Ishikawa (cell line): ENCODE measurements around the gene MLKL.

Source experiments
- CEBPB ChIP-seq: IDR thresholded peaks from 2 replicates; pipeline ENCODE4 v1.6.1; 2012
- CREB1 ChIP-seq: IDR thresholded peaks from 2 replicates; pipeline ENCODE4 v1.6.1; 2012; ENCODE audit warnings: low read depth
- EP300 ChIP-seq: IDR thresholded peaks from 2 replicates; pipeline ENCODE4 v1.6.1; 2012; ENCODE audit warnings: borderline replicate concordance
- FOXM1 ChIP-seq: IDR thresholded peaks from 2 replicates; pipeline ENCODE4 v1.6.1; 2012; ENCODE audit warnings: low read depth, borderline replicate concordance
- NFIC ChIP-seq: IDR thresholded peaks from 2 replicates; pipeline ENCODE4 v1.6.1; 2012
- RAD21 ChIP-seq: IDR thresholded peaks from 2 replicates; pipeline ENCODE4 v1.6.1; 2012; ENCODE audit warnings: low read depth
- REST ChIP-seq: IDR thresholded peaks from 2 replicates; pipeline ENCODE4 v1.6.1; 2012; ENCODE audit warnings: low read depth, mild to moderate bottlenecking
- TAF1 ChIP-seq: IDR thresholded peaks from 2 replicates; pipeline ENCODE4 v1.6.1; 2012; ENCODE audit warnings: low read depth, mild to moderate bottlenecking
- TCF12 ChIP-seq: IDR thresholded peaks from 2 replicates; pipeline ENCODE4 v1.6.1; 2012; ENCODE audit warnings: low read depth
- TEAD4 ChIP-seq: IDR thresholded peaks from 2 replicates; pipeline ENCODE4 v1.6.1; 2012
- YY1 ChIP-seq: IDR thresholded peaks from 2 replicates; pipeline ENCODE4 v1.6.1; 2012; ENCODE audit warnings: low read depth
- ZBTB7A ChIP-seq: IDR thresholded peaks from 2 replicates; pipeline ENCODE4 v1.6.1; 2012; ENCODE audit warnings: low read depth
- TF ChIP-seq, protein P1 (sequence below): IDR thresholded peaks from 2 replicates; pipeline ENCODE4 v1.6.1; 2012
- TF ChIP-seq, protein P2 (sequence below): IDR thresholded peaks from 2 replicates; pipeline ENCODE4 v1.6.1; 2012

Gene MLKL

DNA sequence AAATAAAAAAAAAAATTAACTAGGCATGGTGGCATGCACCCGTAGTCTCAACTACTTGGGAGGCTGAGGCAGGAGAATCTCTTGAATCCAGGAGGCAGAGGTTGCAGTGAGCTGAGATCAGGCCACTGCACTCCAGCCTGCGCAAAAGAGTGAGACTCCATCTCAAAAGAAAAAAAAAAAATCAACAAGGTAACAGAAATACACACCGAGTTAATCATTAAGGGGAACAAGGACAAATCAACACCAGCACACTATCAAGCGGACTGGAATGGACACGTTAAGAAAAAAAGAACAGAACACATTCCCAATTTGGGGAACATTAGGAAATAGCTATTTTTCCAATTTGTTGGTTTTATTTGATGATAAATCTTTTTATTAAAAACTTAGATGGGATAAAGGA lies 65.4 kb downstream of the MLKL start:
- TF ChIP-seq, protein P1, sequence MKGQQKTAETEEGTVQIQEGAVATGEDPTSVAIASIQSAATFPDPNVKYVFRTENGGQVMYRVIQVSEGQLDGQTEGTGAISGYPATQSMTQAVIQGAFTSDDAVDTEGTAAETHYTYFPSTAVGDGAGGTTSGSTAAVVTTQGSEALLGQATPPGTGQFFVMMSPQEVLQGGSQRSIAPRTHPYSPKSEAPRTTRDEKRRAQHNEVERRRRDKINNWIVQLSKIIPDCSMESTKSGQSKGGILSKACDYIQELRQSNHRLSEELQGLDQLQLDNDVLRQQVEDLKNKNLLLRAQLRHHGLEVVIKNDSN = no peak
- no peak for TF ChIP-seq TCF12
- TF ChIP-seq TAF1 = no peak
- no peak for TF ChIP-seq RAD21
- TF ChIP-seq NFIC = no peak
- TF ChIP-seq, protein P2, sequence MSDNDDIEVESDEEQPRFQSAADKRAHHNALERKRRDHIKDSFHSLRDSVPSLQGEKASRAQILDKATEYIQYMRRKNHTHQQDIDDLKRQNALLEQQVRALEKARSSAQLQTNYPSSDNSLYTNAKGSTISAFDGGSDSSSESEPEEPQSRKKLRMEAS = no peak
- TF ChIP-seq FOXM1 = no peak
- TF ChIP-seq TEAD4 = no peak

GRCh38 chr16:74633686-74634085 lies 67.0 kb downstream of the MLKL start:
- TF ChIP-seq ZBTB7A = no peak
- no peak for TF ChIP-seq YY1
- no peak for TF ChIP-seq CREB1

GRCh38 chr16:74627506-74628220 lies 73.0 kb downstream of the MLKL start:
- TF ChIP-seq NFIC (no peak), REST (no peak), YY1 (no peak)

- TF ChIP-seq CREB1 (no peak), YY1 (no peak)
- TF ChIP-seq, protein P1 = no peak
Observed at GRCh38 chr16:74626741-74627416, 73.8 kb downstream of the MLKL start.

GRCh38 chr16:74625500-74626350 lies 74.9 kb downstream of the MLKL start:
- TF ChIP-seq REST = no peak
- TF ChIP-seq TAF1 = no peak
- no peak for TF ChIP-seq EP300
- TF ChIP-seq CREB1 = no peak
- TF ChIP-seq, protein P1 = no peak
- no peak for TF ChIP-seq NFIC
- TF ChIP-seq RAD21 = no peak
- no peak for TF ChIP-seq FOXM1
- TF ChIP-seq YY1 = no peak
- no peak for TF ChIP-seq ZBTB7A
- no peak for TF ChIP-seq TCF12
- TF ChIP-seq CEBPB = no peak
- no peak for TF ChIP-seq TEAD4
- TF ChIP-seq, protein P2 = no peak

GRCh38 chr16:74623839-74624235 lies 76.8 kb downstream of the MLKL start:
- TF ChIP-seq TAF1 = no peak
- TF ChIP-seq NFIC = no peak
